ENCODE results near the gene GNMT.

DNA sequence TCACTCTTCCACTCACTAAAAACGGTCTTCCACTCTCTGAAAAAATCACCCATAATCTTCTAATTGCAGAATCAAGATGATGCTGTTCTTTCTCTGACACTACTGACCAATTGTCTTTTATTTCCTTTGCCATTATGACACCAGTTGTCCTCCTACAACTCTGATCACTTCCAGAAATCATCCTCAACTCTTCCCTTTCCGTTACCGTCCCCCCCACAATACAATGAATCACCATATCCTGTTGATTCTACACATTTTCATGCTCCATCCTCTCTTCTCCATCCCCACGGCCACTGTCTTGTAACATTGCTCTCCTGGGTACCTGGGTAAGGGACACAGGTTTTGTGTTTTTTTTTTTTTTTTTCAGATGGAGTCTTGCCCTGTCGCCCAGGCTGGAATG, 21.3 kb downstream of the GNMT start:
- no peak for TF ChIP-seq EP300 (IDR thresholded peaks at IDR 0.05; ENCODE audit: borderline replicate concordance)
- no peak for TF ChIP-seq CREB1 (IDR thresholded peaks at IDR 0.05; ENCODE audit: low read depth)
- TF ChIP-seq REST (IDR thresholded peaks at IDR 0.05; ENCODE audit: low read depth), result no peak
- TF ChIP-seq ZBTB7A (IDR thresholded peaks at IDR 0.05; ENCODE audit: low read depth), result no peak
- TF ChIP-seq CEBPB (IDR thresholded peaks at IDR 0.05), result no peak
- no peak for TF ChIP-seq TCF12 (IDR thresholded peaks at IDR 0.05; ENCODE audit: low read depth)
- TF ChIP-seq RAD21 (IDR thresholded peaks at IDR 0.05; ENCODE audit: low read depth), result no peak
- TF ChIP-seq NFIC (IDR thresholded peaks at IDR 0.05), result no peak
- no peak for TF ChIP-seq USF1 (IDR thresholded peaks at IDR 0.05)
- TF ChIP-seq MAX (IDR thresholded peaks at IDR 0.05), result no peak
- no peak for TF ChIP-seq YY1 (IDR thresholded peaks at IDR 0.05; ENCODE audit: low read depth)
- TF ChIP-seq TAF1 (IDR thresholded peaks at IDR 0.05; ENCODE audit: low read depth), result no peak
- TF ChIP-seq TEAD4 (IDR thresholded peaks at IDR 0.05), result no peak
